Measurements from ENCODE around the gene PM20D1. TPM values are rescaled to one million over a fixed set of nuclear protein-coding genes. Genes with fewer than 3 reads are reported as not detected.
"Not testable (repeated sequence)": the region's sequence is repeated elsewhere in the genome, so short reads cannot be mapped to it uniquely, and the experiment has no call there.

Gene PM20D1
- total and polyA plus RNA-seq, 4 experiments from 2014 or later, result 1.4 to 1.9 (median 1.8) TPM

- no peaks in the 10 kb centered on the region for H3K27me3 ChIP-seq (ENCODE audit: insufficient read depth, low read length)
- H3K4me1 ChIP-seq (ENCODE audit: insufficient read depth, low read length), result no peaks in the 10 kb centered on the region
- H3K4me1 Mint-ChIP-seq, result peaks cover 0 to 6% (median 5%) of the 10 kb centered on the region in 4 donors
- peaks cover 2% of the 10 kb centered on the region in 2 donors for H3K27me3 Mint-ChIP-seq
- peaks cover 0 to 2% of the 10 kb centered on the region in 2 donors for H3K36me3 Mint-ChIP-seq
- CTCF ChIA-PET (ENCODE audit: partially characterized antibody), result interaction anchor here (1.0 kb wide), 1 partner anchor 9 kb away, joined by 3 read pairs; the partner anchor contains the start of gene PM20D1
- H3K36me3 ChIP-seq (ENCODE audit: insufficient read depth, low read length), result no peaks in the 10 kb centered on the region
- H3K27ac Mint-ChIP-seq, result no peak overlapping the region
- no peak overlapping the region for H3K4me3 ChIP-seq (ENCODE audit: low read length in 2 of 2)
- peaks cover 5 to 23% (median 14%) of the 10 kb centered on the region in 8 donors for H3K9me3 Mint-ChIP-seq
- no peak overlapping the region for H3K27ac ChIP-seq (ENCODE audit: low read depth, low read length)
- DNase-seq, result no peak
- POLR2A ChIA-PET (ENCODE audit: partially characterized antibody), result interaction anchor here (1.3 kb wide), 1 partner anchor 8 kb away, joined by 4 read pairs; the partner anchor contains the start of gene PM20D1
- no peaks in the 10 kb centered on the region for H3K9me3 ChIP-seq (ENCODE audit: control insufficient read depth in 1 of 2, low read length in 2 of 2)
- H3K4me3 Mint-ChIP-seq, result peak overlapping the region in 3 of 8 donors; percentile 1 to 20 (median 2)
- intact Hi-C loops (cut with micrococcal nuclease), result no loop called here
Observed at GRCh38 chr1:205858141-205858961, 8.4 kb upstream of the PM20D1 start.

- H3K4me1 ChIP-seq (ENCODE audit: insufficient read depth, low read length); H3K36me3 Mint-ChIP-seq; H3K27me3 Mint-ChIP-seq; H3K27ac ChIP-seq (ENCODE audit: low read depth, low read length); H3K36me3 ChIP-seq (ENCODE audit: insufficient read depth, low read length); H3K4me3 Mint-ChIP-seq; H3K4me1 Mint-ChIP-seq; DNase-seq; H3K27ac Mint-ChIP-seq; POLR2A ChIA-PET (ENCODE audit: partially characterized antibody); CTCF ChIA-PET (ENCODE audit: partially characterized antibody); H3K27me3 ChIP-seq (ENCODE audit: insufficient read depth, low read length); H3K4me3 ChIP-seq (ENCODE audit: low read length in 2 of 2); intact Hi-C loops (cut with micrococcal nuclease); H3K9me3 ChIP-seq (ENCODE audit: control insufficient read depth in 1 of 2, low read length in 2 of 2): not testable (repeated sequence)
- peaks cover 5 to 23% (median 14%) of the 10 kb centered on the region in 8 donors for H3K9me3 Mint-ChIP-seq
Observed at GRCh38 chr1:205857501-205857900, 7.6 kb upstream of the PM20D1 start.

- Mint-ChIP-seq H3K4me1 (peaks cover 0 to 6% (median 5%) of the 10 kb centered on the region in 4 donors), H3K27me3 (peaks cover 2% of the 10 kb centered on the region in 2 donors), H3K4me3 (no peak overlapping the region), H3K36me3 (peaks cover 0 to 2% of the 10 kb centered on the region in 2 donors), H3K27ac (no peak overlapping the region), H3K9me3 (peaks cover 5 to 23% (median 13%) of the 10 kb centered on the region in 8 donors)
- DNase-seq, result no peak
- Histone ChIP-seq H3K27ac (ENCODE audit: low read depth, low read length) (no peak overlapping the region), H3K4me3 (ENCODE audit: low read length in 2 of 2) (no peak overlapping the region), H3K36me3 (ENCODE audit: insufficient read depth, low read length) (no peaks in the 10 kb centered on the region), H3K4me1 (ENCODE audit: insufficient read depth, low read length) (no peaks in the 10 kb centered on the region), H3K27me3 (ENCODE audit: insufficient read depth, low read length) (no peaks in the 10 kb centered on the region), H3K9me3 (ENCODE audit: control insufficient read depth in 1 of 2, low read length in 2 of 2) (no peaks in the 10 kb centered on the region)
- intact Hi-C loops (cut with micrococcal nuclease), result no loop called here
- CTCF ChIA-PET (ENCODE audit: partially characterized antibody), result no interaction called here
- POLR2A ChIA-PET (ENCODE audit: partially characterized antibody), result no interaction called here
Observed at GRCh38 chr1:205856433-205856832, 6.5 kb upstream of the PM20D1 start.

GRCh38 chr1:205852969-205853368 is 3.0 kb upstream of the PM20D1 start:
- Mint-ChIP-seq H3K4me1 (peaks cover 8 to 16% (median 9%) of the 10 kb centered on the region in 4 donors), H3K4me3 (no peak overlapping the region), H3K36me3 (peaks cover 0 to 2% of the 10 kb centered on the region in 2 donors), H3K9me3 (peaks cover 3 to 19% (median 12%) of the 10 kb centered on the region in 8 donors), H3K27ac (no peak overlapping the region), H3K27me3 (no peaks in the 10 kb centered on the region)
- CTCF ChIA-PET (ENCODE audit: partially characterized antibody), result no interaction called here
- Histone ChIP-seq H3K27me3 (ENCODE audit: insufficient read depth, low read length) (no peaks in the 10 kb centered on the region), H3K27ac (ENCODE audit: low read depth, low read length) (no peak overlapping the region), H3K36me3 (ENCODE audit: insufficient read depth, low read length) (no peaks in the 10 kb centered on the region), H3K4me1 (ENCODE audit: insufficient read depth, low read length) (no peaks in the 10 kb centered on the region), H3K9me3 (ENCODE audit: control insufficient read depth in 1 of 2, low read length in 2 of 2) (no peaks in the 10 kb centered on the region), H3K4me3 (ENCODE audit: low read length in 2 of 2) (no peak overlapping the region)
- intact Hi-C loops (cut with micrococcal nuclease), result no loop called here
- DNase-seq, result no peak
- POLR2A ChIA-PET (ENCODE audit: partially characterized antibody), result interaction anchor here (1.0 kb wide), 1 partner anchor 40 kb away, joined by 3 read pairs; the partner anchor contains the start of gene SLC41A1

GRCh38 chr1:205851993-205852392 is 2.1 kb upstream of the PM20D1 start:
- intact Hi-C loops (cut with micrococcal nuclease), result no loop called here
- Mint-ChIP-seq H3K9me3 (peaks cover 3 to 18% (median 12%) of the 10 kb centered on the region in 8 donors), H3K36me3 (peaks cover 0 to 2% of the 10 kb centered on the region in 2 donors), H3K4me3 (no peak overlapping the region), H3K27me3 (no peaks in the 10 kb centered on the region), H3K4me1 (peaks cover 7 to 16% (median 8%) of the 10 kb centered on the region in 4 donors), H3K27ac (no peak overlapping the region)
- H3K9me3 ChIP-seq (ENCODE audit: control insufficient read depth in 1 of 2, low read length in 2 of 2), result no peaks in the 10 kb centered on the region
- H3K4me3 ChIP-seq (ENCODE audit: low read length in 2 of 2), result no peak overlapping the region
- H3K4me1 ChIP-seq (ENCODE audit: insufficient read depth, low read length), result no peaks in the 10 kb centered on the region
- H3K36me3 ChIP-seq (ENCODE audit: insufficient read depth, low read length), result no peaks in the 10 kb centered on the region
- H3K27ac ChIP-seq (ENCODE audit: low read depth, low read length), result no peak overlapping the region
- DNase-seq, result no peak
- ChIA-PET POLR2A (ENCODE audit: partially characterized antibody) (no interaction called here), CTCF (ENCODE audit: partially characterized antibody) (no interaction called here)
- no peaks in the 10 kb centered on the region for H3K27me3 ChIP-seq (ENCODE audit: insufficient read depth, low read length)

- H3K27me3 ChIP-seq (ENCODE audit: insufficient read depth, low read length), result no peaks in the 10 kb centered on the region
- H3K4me3 ChIP-seq (ENCODE audit: low read length in 2 of 2), result no peak overlapping the region
- no peaks in the 10 kb centered on the region for H3K9me3 ChIP-seq (ENCODE audit: control insufficient read depth in 1 of 2, low read length in 2 of 2)
- intact Hi-C loops (cut with micrococcal nuclease), result no loop called here
- H3K27ac ChIP-seq (ENCODE audit: low read depth, low read length), result no peak overlapping the region
- H3K4me3 Mint-ChIP-seq, result no peak overlapping the region
- no peaks in the 10 kb centered on the region for H3K4me1 Mint-ChIP-seq
- H3K36me3 Mint-ChIP-seq, result peaks cover 4 to 12% of the 10 kb centered on the region in 2 donors
- no peaks in the 10 kb centered on the region for H3K27me3 Mint-ChIP-seq
- H3K27ac Mint-ChIP-seq, result peak overlapping the region in 2 of 7 donors; percentile 22 to 60
- no peaks in the 10 kb centered on the region for H3K9me3 Mint-ChIP-seq
- H3K4me1 ChIP-seq (ENCODE audit: insufficient read depth, low read length), result no peaks in the 10 kb centered on the region
- POLR2A ChIA-PET (ENCODE audit: partially characterized antibody), result no interaction called here
- no peaks in the 10 kb centered on the region for H3K36me3 ChIP-seq (ENCODE audit: insufficient read depth, low read length)
- no peak for DNase-seq
- CTCF ChIA-PET (ENCODE audit: partially characterized antibody), result no interaction called here
Observed at GRCh38 chr1:205843036-205843859, 6.7 kb downstream of the PM20D1 start.

- Histone ChIP-seq H3K4me1 (ENCODE audit: insufficient read depth, low read length) (no peaks in the 10 kb centered on the region), H3K27me3 (ENCODE audit: insufficient read depth, low read length) (no peaks in the 10 kb centered on the region), H3K36me3 (ENCODE audit: insufficient read depth, low read length) (no peaks in the 10 kb centered on the region), H3K9me3 (ENCODE audit: control insufficient read depth in 1 of 2, low read length in 2 of 2) (no peaks in the 10 kb centered on the region), H3K27ac (ENCODE audit: low read depth, low read length) (no peak overlapping the region), H3K4me3 (ENCODE audit: low read length in 2 of 2) (no peak overlapping the region)
- Mint-ChIP-seq H3K4me1 (no peaks in the 10 kb centered on the region), H3K27ac (no peak overlapping the region), H3K27me3 (no peaks in the 10 kb centered on the region), H3K9me3 (no peaks in the 10 kb centered on the region), H3K4me3 (no peak overlapping the region), H3K36me3 (peaks cover 4 to 12% of the 10 kb centered on the region in 2 donors)
- ChIA-PET CTCF (ENCODE audit: partially characterized antibody) (no interaction called here), POLR2A (ENCODE audit: partially characterized antibody) (no interaction called here)
- DNase-seq, result no peak
- intact Hi-C loops (cut with micrococcal nuclease), result no loop called here
Observed at GRCh38 chr1:205842229-205842628, 7.7 kb downstream of the PM20D1 start.
